GM18508 (cell line): ENCODE data around the gene DNAH11.
"Not testable (repeated sequence)": the region's sequence is repeated elsewhere in the genome, so short reads cannot be mapped to it uniquely, and the experiment has no call there.

Experiments used
- ATAC-seq: cut with Tn5 transposase; IDR thresholded peaks from one replicate; pipeline ENCODE4 v1.9.1; 2021; ENCODE audit warnings: moderate number of reproducible peaks; ENCODE audit not compliant: insufficient read depth, unreplicated experiment

DNAH11 gene

GRCh38 chr7:21914671-21915070, 371.8 kb downstream of the DNAH11 start:
- no peak for ATAC-seq

GRCh38 chr7:21915140-21915539, 372.3 kb downstream of the DNAH11 start:
- ATAC-seq, result no peak

GRCh38 chr7:21916176-21916575, 373.3 kb downstream of the DNAH11 start:
- no peak for ATAC-seq

GRCh38 chr7:21916629-21917028, 373.8 kb downstream of the DNAH11 start:
- ATAC-seq, result no peak

GRCh38 chr7:21918216-21918615, 375.4 kb downstream of the DNAH11 start:
- no peak for ATAC-seq

GRCh38 chr7:21920936-21921335, 378.1 kb downstream of the DNAH11 start:
- no peak for ATAC-seq

- no peak for ATAC-seq
Measured at GRCh38 chr7:21922605-21923004, 379.8 kb downstream of the DNAH11 start.

- ATAC-seq, result no peak
Measured at GRCh38 chr7:21923658-21924057, 380.8 kb downstream of the DNAH11 start.

GRCh38 chr7:21926448-21926847, 383.6 kb downstream of the DNAH11 start:
- ATAC-seq, result no peak

GRCh38 chr7:21927693-21928092, 384.9 kb downstream of the DNAH11 start:
- no peak for ATAC-seq

- not testable (repeated sequence) for ATAC-seq
Measured at GRCh38 chr7:21933293-21933692, 390.5 kb downstream of the DNAH11 start.

- no peak for ATAC-seq
Measured at GRCh38 chr7:21934808-21935207, 392.0 kb downstream of the DNAH11 start.

GRCh38 chr7:21938463-21938862, 395.6 kb downstream of the DNAH11 start:
- no peak for ATAC-seq

- ATAC-seq, result peak; percentile 75
Measured at GRCh38 chr7:21939136-21939857, 396.5 kb downstream of the DNAH11 start.

GRCh38 chr7:21939858-21940372, 397.1 kb downstream of the DNAH11 start:
- ATAC-seq, result no peak

GRCh38 chr7:21941611-21942141, 398.8 kb downstream of the DNAH11 start:
- no peak for ATAC-seq

- ATAC-seq, result no peak
Measured at GRCh38 chr7:21942955-21943354, 400.1 kb downstream of the DNAH11 start.

- no peak for ATAC-seq
Measured at GRCh38 chr7:21943436-21943835, 400.6 kb downstream of the DNAH11 start.

- ATAC-seq, result no peak
Measured at GRCh38 chr7:21944616-21945453, 402.0 kb downstream of the DNAH11 start.

- peak; percentile 63 for ATAC-seq
Measured at GRCh38 chr7:21945454-21946221, 402.8 kb downstream of the DNAH11 start, which contains the start of gene CDCA7L. TSS of gene CDCA7L (minus strand) at chr7:21945899. CDS start at chr7:21945804, 95 bp downstream.
